ENCODE results near the gene C1QTNF1.

- TF ChIP-seq CTCF (IDR thresholded peaks at IDR 0.05; ENCODE audit: extremely low read depth in 1 of 2, insufficient read depth in 1 of 2, low read depth in 1 of 2, low read length in 2 of 2): no peak
- no peak for TF ChIP-seq MYC (IDR thresholded peaks at IDR 0.05; ENCODE audit: low read depth, low read length)
- peak; percentile 67 for TF ChIP-seq POLR2A (IDR thresholded peaks at IDR 0.05; ENCODE audit: low read depth, low read length)
These were observed 37.2 kb upstream of the C1QTNF1 start for GRCh38 chr17:78986649-78987328.
